HG03521 (cell line): ENCODE data around the gene MYOZ2.
"Not testable (repeated sequence)": the region's sequence is repeated elsewhere in the genome, so short reads cannot be mapped to it uniquely, and the experiment has no call there.

Experiments used
- ATAC-seq: cut with Tn5 transposase; IDR thresholded peaks from one replicate; pipeline ENCODE4 v1.9.1; 2021; ENCODE audit warnings: mild to moderate bottlenecking, moderate library complexity; ENCODE audit not compliant: unreplicated experiment

MYOZ2 gene

DNA sequence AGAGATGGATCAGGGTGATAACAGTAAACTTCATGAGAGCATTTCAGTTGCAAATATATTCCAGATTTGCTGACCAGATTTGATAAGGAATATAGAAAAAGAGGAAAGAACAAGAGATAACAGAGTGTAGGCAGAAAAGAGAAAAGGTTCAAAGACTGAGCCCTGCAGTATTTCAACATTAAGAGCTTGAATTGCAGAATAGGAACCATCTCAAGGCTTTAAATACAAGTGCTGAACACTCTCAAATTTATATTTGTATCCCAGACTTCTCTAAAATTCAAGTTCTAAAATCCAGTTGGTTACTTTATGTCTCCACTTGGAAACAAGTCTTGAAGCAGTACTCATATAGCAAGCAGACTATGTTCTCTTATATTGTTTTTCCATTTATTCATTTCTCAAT is 9.7 kb upstream of the MYOZ2 start:
- ATAC-seq, result no peak

DNA sequence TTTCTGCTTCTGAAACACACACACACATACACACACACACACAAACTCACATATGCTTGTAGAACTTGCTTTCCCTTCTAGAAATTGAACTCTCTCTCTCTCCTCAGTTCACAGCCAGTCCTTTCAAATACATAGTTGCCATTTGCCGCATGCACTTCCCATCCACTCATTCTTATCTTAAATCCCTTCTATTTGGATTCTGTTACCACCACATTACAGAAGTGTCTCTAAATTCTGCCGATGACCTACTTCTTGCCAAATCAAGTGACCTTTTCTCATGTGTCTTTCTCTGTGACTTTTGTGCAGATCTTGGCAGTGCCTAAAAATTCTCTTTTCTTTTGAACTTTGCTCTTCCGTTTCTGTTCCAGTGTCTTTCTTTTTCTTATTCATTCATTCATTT is 7.5 kb upstream of the MYOZ2 start:
- ATAC-seq, result no peak

DNA sequence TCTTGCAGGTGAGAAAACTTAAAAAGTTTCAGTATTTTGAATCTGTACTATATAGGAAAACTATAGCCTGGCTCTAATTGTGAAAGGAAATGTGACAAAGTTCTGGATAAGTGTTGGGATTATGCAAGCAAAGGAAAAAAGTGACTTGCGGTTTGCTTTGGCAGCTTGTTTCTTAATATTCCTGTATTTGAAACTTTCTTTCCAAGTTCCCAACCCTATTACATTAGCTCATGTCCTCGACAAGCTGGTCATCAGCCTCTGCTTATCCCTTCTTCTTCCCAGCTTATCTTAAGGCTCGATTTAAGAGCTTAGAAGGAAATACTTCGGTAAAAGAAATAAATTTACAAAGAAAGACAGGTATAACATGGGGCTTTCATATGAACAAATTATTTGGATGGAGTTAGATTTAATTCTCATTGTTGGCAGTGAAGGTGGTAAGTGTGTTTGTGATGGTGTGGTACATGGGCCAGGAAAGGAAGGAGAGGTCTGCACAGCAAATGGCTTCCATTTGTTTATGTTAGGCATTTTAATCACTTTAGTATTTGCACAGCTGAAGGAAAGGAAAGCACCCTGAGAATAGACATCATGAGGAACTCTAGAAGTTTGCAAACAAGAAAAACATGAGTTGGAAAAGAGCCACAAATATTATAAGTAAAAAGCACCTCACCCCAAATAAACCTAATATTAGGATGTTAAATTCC is 5.1 kb upstream of the MYOZ2 start:
- ATAC-seq, result no peak

DNA sequence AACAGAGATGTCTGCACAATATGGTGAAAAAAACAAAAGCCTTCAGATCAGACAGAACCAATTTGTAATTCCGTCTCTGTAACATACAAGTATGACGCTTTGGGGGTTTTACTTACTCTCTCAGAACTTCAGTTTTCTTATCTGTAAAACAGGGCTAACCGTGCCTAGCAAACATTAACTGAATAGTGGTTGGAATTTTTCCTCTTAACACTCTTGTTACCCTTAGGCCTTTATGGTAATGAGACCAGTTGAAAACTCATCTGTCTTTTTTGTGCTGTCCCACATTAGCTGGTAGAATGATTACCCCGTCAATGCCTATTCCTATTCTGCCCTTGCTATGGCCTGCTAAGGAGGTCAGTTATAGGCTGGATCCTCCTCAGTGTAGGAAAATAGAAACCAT is 4.5 kb upstream of the MYOZ2 start:
- no peak for ATAC-seq

DNA sequence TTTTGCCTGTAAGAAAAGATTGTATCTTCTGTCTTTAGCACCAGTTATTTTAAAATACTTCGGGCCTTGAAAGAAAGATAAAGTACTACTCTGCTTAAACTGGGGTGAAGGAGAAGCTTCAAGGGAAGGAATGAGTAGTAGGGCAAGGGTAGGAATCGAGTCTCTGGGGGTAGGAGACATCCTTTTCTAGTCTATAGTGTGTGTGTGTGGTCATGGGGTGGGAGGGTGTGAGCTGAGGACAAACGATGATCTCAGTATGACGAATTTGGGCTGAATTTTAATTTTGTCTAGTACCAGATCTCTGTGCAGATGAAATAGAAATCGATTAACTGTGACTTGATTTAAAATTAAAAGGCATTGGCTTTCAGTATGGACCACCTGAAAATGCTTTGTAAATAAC is 3.3 kb upstream of the MYOZ2 start:
- ATAC-seq, result no peak

DNA sequence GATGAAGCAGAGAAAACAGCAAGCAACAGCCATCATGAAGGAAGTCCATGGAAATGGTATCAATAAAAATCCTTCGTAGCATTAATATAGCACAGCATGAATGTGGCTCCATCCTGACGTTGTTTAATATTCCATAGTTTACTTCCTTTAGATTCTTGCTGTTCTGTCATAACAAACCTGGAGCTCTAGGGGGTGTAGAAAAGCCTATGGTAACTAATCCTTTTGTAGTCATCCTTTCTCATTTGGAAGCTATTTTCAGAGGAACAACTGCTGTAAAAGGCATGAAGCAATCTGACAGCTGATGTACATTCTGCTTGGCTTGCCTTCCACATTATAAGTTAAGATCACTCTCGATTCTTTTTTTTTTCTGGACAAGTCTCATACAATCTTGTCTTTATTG is 914 bp downstream of the MYOZ2 start:
- ATAC-seq, result no peak

DNA sequence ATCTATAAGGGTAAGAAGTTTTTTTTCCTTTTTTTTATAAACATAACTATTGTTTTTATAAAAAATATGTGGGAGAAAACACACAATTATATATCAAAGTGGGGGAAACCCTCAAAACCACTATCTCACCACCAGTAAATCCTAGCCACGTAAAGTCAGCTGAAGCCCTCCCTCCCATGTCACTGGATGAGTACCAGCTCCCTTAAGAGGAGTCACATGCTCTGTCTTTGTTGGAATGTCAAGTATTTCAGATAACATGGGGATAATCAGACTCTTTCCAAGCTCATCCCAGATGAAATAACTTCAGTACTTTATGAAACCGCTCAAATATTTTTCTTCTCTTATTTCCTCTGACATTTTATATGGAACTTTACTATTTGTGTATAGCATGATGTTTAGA is 2.4 kb downstream of the MYOZ2 start:
- no peak for ATAC-seq

DNA sequence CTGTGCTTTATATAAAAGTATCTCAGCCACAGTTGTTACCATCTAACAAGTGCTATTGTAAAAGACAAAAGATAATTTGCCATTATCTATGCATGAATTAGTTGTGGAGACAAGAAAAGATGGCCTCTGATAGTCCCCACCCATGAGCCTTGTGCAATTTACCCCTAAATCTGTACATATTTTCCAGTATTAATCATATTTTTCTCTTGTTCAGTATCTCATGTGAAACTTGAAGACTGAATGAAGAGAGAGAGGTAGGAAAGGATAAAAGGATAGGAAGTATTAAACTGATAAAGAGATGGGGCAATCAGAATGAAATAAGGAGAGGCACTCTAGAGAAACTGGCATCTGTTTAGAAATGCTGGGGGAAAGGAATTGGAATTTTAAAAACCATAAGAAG is 3.7 kb downstream of the MYOZ2 start:
- ATAC-seq, result no peak

DNA sequence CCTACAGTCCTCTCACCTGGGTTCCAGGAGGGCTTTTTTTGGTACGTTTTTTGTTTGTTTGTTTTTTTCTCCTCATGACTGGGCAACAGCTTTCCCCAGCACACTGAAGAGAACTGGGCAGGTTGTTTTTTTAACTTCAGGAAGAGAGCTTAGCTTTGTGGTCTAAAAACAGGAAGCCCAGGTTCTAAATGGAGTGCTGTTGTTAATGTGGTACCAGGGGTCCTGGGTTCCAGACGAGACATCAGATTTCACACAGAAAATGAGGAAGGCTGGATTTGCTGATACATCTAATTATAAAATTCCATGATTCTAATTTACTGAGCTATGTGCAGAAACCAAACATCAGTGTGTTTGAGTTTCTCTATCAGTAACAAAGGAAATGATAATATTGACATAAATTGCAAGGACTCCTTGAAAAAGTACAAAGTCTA is 4.2 kb downstream of the MYOZ2 start:
- ATAC-seq, result no peak

DNA sequence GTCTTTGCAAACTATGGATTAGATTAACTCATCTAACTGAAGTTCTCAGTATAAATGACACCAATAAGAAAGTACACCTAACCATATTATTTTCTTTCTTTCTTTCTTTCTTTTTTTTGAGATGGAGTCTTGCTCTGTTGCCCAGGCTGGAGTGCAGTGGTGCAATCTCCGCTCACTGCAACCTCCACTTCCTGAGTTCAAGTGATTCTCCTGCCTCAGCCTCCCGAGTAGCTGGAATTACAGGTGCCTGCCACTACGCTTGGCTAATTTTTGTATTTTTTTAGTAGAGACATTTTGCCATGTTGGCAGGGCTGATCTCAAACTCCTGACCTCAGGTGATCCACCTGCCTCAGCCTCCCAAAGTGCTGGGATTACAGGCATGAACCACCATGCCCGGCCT is 5.7 kb downstream of the MYOZ2 start:
- not testable (repeated sequence) for ATAC-seq

DNA sequence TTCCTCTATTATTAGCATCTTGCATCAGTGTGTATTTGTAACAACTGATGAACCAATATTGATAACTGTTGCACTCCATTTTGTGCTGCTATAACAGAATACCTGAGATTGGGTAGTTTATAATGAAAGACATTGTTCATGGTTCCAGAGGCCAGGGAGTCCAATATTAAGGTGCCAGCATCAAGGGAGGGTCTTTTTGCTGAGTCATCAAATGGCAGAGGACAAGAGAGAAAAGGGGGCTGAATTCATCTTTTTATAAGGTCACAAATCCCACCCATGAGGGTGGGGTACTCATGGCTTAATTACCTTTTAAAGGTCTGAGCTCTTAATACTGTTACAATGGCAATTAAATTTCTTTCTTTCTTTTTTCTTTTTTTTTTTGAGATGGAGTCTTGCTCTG is 7.2 kb downstream of the MYOZ2 start:
- ATAC-seq, result no peak

DNA sequence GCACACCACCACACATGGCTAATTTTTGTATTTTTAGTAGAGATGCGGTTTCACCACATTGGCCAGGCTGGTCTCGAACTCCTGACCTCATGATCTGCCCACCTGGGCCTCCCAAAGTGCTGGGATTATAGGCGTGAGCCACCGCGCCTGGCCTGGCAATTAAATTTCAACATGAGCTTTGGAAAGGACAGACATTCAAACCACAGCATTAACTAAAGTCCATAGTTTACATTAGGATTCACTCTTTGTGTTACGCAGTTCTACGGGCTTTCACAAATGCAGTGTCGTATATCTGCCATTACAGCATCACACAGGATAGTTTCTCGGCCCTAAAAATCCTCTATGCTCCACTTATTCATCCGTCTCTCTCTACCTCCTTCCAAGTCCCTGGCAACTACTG is 7.7 kb downstream of the MYOZ2 start:
- ATAC-seq, result not testable (repeated sequence)

DNA sequence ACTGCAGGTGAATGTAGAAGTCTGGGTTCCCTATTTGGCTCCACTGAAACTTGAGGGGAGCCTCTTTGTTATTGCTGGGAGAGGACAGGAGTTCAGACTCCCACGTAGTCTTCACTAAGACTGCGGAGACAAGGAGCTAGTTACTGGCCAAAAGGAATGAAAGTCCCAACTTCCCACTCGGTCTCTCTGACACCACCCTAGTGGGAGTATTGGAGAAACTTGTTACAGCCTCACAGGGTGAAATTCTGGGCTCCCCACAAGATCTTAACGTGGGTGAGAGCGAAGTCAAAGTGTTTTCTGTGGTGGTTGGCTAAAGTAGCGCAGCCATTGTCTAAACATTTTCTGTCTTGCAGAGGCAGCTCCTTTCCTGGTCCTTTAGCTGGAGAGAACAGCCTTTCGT is 13.5 kb downstream of the MYOZ2 start:
- no peak for ATAC-seq

DNA sequence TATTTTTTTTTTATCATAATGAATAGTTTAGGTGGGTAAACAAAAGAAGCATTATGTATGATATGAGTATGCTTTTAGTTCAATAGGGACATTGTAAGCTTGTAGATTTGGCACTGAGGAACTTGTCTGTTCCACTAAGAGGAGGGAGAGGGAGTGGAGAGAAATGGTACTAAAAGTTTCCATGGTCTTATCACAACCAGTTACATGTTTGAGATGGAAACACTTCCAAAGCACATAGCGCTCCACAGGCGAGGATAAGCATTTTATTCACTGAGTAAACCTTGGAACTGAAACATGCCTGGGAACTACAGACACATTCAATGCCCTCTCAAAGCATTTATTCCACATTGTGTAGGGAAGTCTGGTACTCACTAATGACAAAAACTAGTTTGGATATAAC is 15.5 kb downstream of the MYOZ2 start:
- no peak for ATAC-seq

DNA sequence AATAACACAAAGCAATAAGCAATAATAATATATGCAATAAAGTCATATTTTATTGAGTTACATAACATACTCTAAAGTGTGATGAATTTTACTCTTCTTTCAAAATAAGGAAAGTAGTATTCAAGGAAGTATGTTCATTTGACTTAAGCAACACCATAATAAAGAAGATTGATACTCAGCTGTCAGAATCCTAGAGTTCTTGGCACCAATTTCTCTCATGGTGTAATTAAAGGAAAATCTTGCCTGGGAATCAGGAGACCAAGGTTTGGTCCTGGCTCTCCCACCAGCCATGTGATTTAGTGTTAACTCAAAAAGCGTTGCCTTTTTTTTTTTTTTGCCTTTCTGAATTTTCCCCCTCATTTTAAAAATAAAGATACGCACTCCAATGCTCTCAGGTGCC is 17.1 kb downstream of the MYOZ2 start:
- no peak for ATAC-seq

DNA sequence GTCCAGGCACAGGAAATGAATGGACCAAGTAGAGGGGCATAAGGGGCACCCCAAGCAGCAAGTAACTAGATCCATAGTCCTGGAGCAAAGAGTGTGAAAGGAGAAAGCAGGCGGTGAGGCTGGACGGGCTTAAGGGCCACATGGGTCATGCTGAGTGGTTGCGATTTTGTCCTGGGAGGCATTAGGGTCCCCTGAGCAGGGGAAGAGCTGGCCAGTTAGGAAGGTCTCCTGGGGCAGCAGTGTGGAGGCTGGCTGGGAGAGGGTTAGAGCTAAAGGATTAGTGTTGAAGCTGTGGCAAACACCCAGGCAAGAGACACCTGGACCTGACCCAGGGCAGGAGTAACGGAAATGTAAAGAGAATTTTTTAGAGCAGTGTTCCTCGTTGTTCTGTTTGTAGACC is 26.5 kb downstream of the MYOZ2 start:
- no peak for ATAC-seq

DNA sequence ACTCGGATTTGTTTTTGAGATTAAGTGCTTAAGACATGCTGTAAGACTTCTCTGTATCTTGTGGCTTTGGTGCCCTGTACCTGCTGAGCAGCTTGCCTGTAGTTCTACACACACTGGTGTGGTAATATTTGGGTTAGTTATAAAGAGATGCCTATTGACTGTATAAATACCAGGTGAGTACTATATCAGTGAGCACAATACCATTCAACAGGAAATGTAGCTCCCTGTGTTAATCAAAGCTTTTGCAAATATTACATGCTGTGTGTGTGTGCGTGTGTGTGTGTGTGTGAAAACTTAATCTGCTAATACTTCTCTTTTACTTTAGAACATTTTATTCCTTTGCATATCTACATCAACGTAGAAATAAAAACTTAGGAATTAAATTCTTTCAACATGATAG is 30.1 kb downstream of the MYOZ2 start:
- ATAC-seq, result no peak

DNA sequence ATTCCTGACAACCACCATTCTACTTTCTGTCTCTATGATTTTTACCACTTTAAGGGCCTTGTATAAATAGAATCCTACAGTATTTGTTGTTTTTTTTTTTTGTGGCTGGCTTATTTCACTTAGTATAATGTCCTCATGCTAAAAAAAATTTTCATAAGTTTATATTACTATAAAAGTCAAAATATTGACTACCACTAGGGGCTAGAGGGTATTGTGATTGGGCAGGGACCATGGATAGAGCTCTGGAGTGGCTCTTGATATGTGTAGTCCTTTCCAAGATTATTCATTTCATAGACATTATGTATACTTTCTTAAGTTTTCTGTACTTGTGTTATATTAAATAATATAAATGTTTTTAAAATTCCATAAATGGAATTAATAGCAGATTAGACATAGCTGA is 34.6 kb downstream of the MYOZ2 start:
- ATAC-seq, result no peak

DNA sequence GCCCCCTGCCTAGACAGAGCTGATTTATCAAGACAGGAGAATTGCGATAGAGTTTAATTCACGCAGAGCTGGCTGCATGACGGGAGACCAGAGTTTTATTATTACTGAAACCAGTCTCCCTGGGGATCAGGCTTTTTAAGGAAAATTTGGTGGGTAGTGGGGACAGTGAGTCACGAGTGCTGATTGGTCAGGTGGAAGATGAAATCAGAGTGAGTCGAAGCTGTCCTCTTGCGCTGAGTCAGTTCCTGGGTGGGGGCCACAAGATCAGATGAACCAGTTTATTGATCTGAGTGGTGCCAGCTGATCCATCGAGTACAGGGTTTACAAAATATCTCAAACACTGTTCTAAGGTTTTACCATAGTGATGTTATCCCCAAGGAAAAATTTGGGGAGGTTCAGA is 36.6 kb downstream of the MYOZ2 start:
- ATAC-seq, result no peak

DNA sequence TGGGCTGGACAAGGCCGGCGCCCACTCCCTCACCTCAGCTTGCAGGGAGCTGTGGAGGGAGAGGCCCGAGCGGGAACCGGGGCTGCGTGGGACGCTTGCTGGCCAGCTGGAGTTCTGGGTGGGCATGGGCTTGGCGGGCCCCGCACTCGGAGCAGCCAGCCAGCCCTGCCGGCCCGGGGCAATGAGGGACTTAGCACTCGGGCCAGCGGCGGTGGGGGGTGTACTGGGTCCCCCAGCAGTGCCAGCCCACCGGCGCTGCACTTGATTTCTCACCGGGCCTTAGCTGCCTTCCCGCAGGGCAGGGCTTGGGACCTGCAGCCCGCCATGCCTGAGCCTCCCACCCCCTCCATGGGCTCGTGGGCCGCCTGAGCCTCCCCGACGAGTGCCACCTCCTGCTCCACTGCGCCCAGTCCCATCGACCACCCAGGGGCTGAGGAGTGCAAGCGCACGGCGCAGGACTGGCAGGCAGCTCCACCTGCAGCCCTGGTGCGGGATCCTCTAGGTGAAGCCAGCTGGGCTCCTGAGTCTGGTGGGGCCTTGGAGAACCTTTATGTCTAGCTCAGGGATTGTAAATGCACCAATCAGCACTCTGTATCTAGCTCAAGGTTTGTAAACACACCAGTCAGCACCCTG is 38.2 kb downstream of the MYOZ2 start:
- ATAC-seq, result not testable (repeated sequence)

DNA sequence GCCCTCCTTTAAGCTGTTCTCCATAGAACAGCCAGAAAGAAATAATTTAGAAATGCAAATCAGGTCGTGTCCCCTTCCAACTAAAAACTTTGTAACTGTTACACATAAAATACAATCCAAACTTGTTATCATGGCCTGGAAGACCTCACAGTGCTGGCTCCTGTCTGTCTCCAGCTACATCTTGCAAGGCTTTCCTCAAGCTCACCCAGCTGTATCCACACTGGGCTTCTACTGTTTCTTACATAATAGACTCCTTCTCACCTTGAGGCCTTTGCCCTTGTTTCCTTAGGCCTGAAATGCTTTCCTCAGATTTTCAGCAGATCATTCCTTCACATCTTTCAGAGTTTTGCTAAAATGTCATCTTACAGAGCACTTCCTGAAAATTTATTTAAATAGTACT is 43.4 kb downstream of the MYOZ2 start:
- ATAC-seq, result no peak

DNA sequence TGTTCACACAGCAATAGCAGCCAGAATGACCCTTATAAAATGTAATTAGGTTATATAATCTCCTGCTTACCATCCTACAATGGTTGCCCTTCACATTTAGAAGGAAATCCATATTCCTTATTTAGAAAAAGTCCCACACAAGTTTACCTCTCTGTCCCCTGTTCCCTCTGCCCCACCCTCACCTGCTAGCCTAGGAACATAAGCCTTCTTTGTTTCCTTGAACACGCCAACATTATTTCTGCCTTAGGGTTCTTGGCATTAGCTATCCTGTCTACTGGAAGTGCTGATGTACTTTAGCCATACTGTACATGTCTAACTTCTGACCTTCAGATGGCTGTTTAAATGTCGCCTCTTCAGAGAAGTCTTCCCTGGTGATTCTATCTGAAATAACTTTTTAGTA is 48.5 kb downstream of the MYOZ2 start:
- no peak for ATAC-seq

DNA sequence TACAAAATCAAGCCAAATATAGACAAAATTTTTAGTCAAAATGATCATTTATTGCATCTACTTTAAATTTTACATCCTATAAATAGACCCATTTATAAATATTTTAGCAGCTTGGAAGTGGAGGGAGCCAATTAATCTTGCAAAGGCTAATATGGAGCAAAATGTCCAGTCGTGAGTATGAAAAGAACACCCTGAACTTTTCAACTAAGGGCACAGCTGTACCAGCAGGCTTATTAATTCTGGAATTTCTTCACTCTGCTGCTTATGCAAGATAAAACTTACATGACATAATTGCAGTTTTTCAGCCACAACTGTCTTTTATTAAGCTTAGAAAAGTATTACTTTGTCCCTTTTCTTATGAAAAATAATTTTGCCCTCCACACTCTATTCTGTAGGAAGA is 54.0 kb downstream of the MYOZ2 start:
- no peak for ATAC-seq
